HCT116 (cell line): ENCODE data around the gene PLCB4. TPM values are rescaled to one million over a fixed set of nuclear protein-coding genes. Genes with fewer than 3 reads are reported as not detected.
"Not testable (repeated sequence)": the region's sequence is repeated elsewhere in the genome, so short reads cannot be mapped to it uniquely, and the experiment has no call there.

Experiments used
- ATAC-seq: fragments of 200-7000 bp; cut with Tn5 transposase; 2 replicates; pipeline ENCODE4 v1.9.1; 2020; ENCODE audit warnings: mild to moderate bottlenecking, moderate library complexity
- BruUV-seq: library from RNA; stranded (reverse); fragments of 400-500 nt; replicated peaks from 2 replicates; lab custom pipeline; 2021; lab: Mats Ljungman, UMichigan
- CTCF ChIA-PET: fragments of 300-600 bp; sonication (Branson Sonifier 250); formaldehyde crosslinking; loops from one replicate; lab custom pipeline; 2021; ENCODE audit warnings: antibody characterized with exemption; lab: Charles Lee
- POLR2A ChIA-PET: fragments of 300-600, 350-600 bp; sonication (Branson Sonifier 250); formaldehyde crosslinking; loops from one replicate; lab custom pipeline; 2021; ENCODE audit warnings: antibody characterized with exemption; lab: Charles Lee
- RAD21 ChIA-PET, 2 experiments: fragments of 300-600 bp; sonication (Branson Sonifier 250); formaldehyde crosslinking; loops; one replicate each; lab custom pipeline; 2023; ENCODE audit warnings: low total read pairs in 2 of 2; ENCODE audit not compliant: uncharacterized antibody in 2 of 2, unreplicated experiment in 2 of 2, low non-redundant PET in 1 of 2; lab: Charles Lee
- DNase-seq: peaks from one replicate; pipeline ENCODE4 v3.0.0-alpha.2; 2010; ENCODE audit warnings: low read depth, low spot score
- H2AFZ ChIP-seq: fragments of 200-600 bp; shearing (Covaris generic), sonication (generic); 2 replicates; pipeline ENCODE4 v1.6.1; 2017; ENCODE audit warnings: low read depth, mixed run types, mixed read lengths, antibody characterized with exemption, low read length; ENCODE audit not compliant: poor library complexity, severe bottlenecking
- H3K27ac ChIP-seq: 2 replicates; pipeline ENCODE4 v1.5.1; 2012; ENCODE audit warnings: low read depth, low read length
- H3K27me3 ChIP-seq: fragments of 200-600 bp; sonication (generic); 2 replicates; pipeline ENCODE4 v1.6.1; 2016; ENCODE audit warnings: mixed run types, low read length, mixed read lengths; ENCODE audit not compliant: insufficient read depth
- H3K36me3 ChIP-seq, 2 experiments: fragments of 200-500 bp in 1 of 2; fragments of 200-600 bp in 1 of 2; sonication (Bioruptor generic) in 1 of 2; sonication (generic) in 1 of 2; 2 replicates each; pipeline versions ENCODE4 v1.5.1 to v1.6.1; 2014 to 2016; ENCODE audit warnings: low read length in 2 of 2, inconsistent platforms in 1 of 2, mixed read lengths in 1 of 2, mixed run types in 1 of 2; ENCODE audit not compliant: insufficient read depth in 2 of 2, control insufficient read depth in 1 of 2
- H3K4me1 ChIP-seq, 2 experiments: fragments of 200-600 bp in 1 of 2; sonication (generic) in 1 of 2; 2 replicates each; pipeline versions ENCODE4 v1.5.1 to v1.6.1; 2012 to 2017; ENCODE audit warnings: low read length in 2 of 2, inconsistent platforms in 1 of 2, mild to moderate bottlenecking in 1 of 2, mixed read lengths in 1 of 2, mixed run types in 1 of 2, moderate library complexity in 1 of 2; ENCODE audit not compliant: insufficient read depth in 2 of 2, control insufficient read depth in 1 of 2
- H3K4me2 ChIP-seq: fragments of 200-600 bp; sonication (generic); 2 replicates; pipeline ENCODE4 v1.6.1; 2017; ENCODE audit warnings: mixed run types, low read length, mixed read lengths
- H3K4me3 ChIP-seq, 2 experiments: fragments of 200-600 bp in 1 of 2; sonication (generic) in 1 of 2; replicated peaks in 1 of 2; 2 replicates each; pipeline ENCODE4 v1.5.1; 2011 to 2016; ENCODE audit warnings: low read length in 2 of 2, control low read depth in 1 of 2, low read depth in 1 of 2, mild to moderate bottlenecking in 1 of 2, mixed read lengths in 1 of 2, mixed run types in 1 of 2
- H3K79me2 ChIP-seq: fragments of 200-600 bp; sonication (generic); 2 replicates; pipeline ENCODE4 v1.6.1; 2017; ENCODE audit warnings: mild to moderate bottlenecking, mixed run types, low read length, moderate library complexity, mixed read lengths; ENCODE audit not compliant: insufficient read depth
- H3K9ac ChIP-seq: fragments of 200-600 bp; sonication (generic); 2 replicates; pipeline ENCODE4 v1.6.1; 2016; ENCODE audit warnings: low read length, mixed read lengths
- H3K9me2 ChIP-seq: fragments of 200-600 bp; sonication (generic), shearing (Covaris generic); 2 replicates; pipeline ENCODE4 v1.6.1; 2017; ENCODE audit warnings: mixed run types, mild to moderate bottlenecking, moderate library complexity; ENCODE audit not compliant: insufficient read depth
- H3K9me3 ChIP-seq, 2 experiments: fragments of 200-500 bp in 1 of 2; fragments of 200-600 bp in 1 of 2; sonication (Bioruptor generic) in 1 of 2; sonication (generic) in 1 of 2; 2 replicates each; pipeline ENCODE4 v1.6.1; 2014 to 2017; ENCODE audit warnings: low read length in 2 of 2, mixed read lengths in 2 of 2, inconsistent platforms in 1 of 2, low read depth in 1 of 2, mild to moderate bottlenecking in 1 of 2, mixed run types in 1 of 2, moderate library complexity in 1 of 2; ENCODE audit not compliant: control insufficient read depth in 1 of 2, insufficient read depth in 1 of 2
- H4K20me1 ChIP-seq: fragments of 200-600 bp; sonication (generic), shearing (Covaris generic); 2 replicates; pipeline ENCODE4 v1.6.1; 2017; ENCODE audit warnings: mixed run types, mild to moderate bottlenecking, moderate library complexity; ENCODE audit not compliant: insufficient read depth
- CBX3 ChIP-seq: IDR thresholded peaks from 2 replicates; pipeline ENCODE4 v1.6.1; 2012; ENCODE audit warnings: low read depth
- CEBPB ChIP-seq: IDR thresholded peaks from 2 replicates; pipeline ENCODE4 v1.6.1; 2012; ENCODE audit warnings: low read depth
- EGR1 ChIP-seq: IDR thresholded peaks from 2 replicates; pipeline ENCODE4 v1.6.1; 2012; ENCODE audit warnings: low read depth
- ELF1 ChIP-seq: IDR thresholded peaks from 2 replicates; pipeline ENCODE4 v1.6.1; 2012; ENCODE audit warnings: low read depth, borderline replicate concordance
- EZH2 ChIP-seq: fragments of 200-600 bp; sonication (generic); IDR thresholded peaks from 2 replicates; pipeline ENCODE4 v1.6.1; 2017; ENCODE audit warnings: antibody characterized with exemption, mixed run types
- FOSL1 ChIP-seq: IDR thresholded peaks from 2 replicates; pipeline ENCODE4 v1.6.1; 2012; ENCODE audit warnings: low read depth
- MAX ChIP-seq: IDR thresholded peaks from 2 replicates; pipeline ENCODE4 v1.6.1; 2012
- POLR2A ChIP-seq: IDR thresholded peaks from 2 replicates; pipeline ENCODE4 v1.7.0; 2011; ENCODE audit warnings: borderline replicate concordance; ENCODE audit not compliant: insufficient read depth, insufficient read length; ENCODE audit errors: extremely low read depth
- POLR2AphosphoS5 ChIP-seq: IDR thresholded peaks from 2 replicates; pipeline ENCODE4 v1.6.1; 2011; ENCODE audit warnings: mild to moderate bottlenecking, low read depth, low read length, moderate library complexity
- RAD21 ChIP-seq: IDR thresholded peaks from 2 replicates; pipeline ENCODE4 v1.6.1; 2012; ENCODE audit warnings: low read depth, mild to moderate bottlenecking
- REST ChIP-seq: IDR thresholded peaks from 2 replicates; pipeline ENCODE4 v1.6.1; 2012; ENCODE audit warnings: low read depth
- SIN3A ChIP-seq: IDR thresholded peaks from 2 replicates; pipeline ENCODE4 v1.6.1; 2012; ENCODE audit warnings: low read depth
- YY1 ChIP-seq: IDR thresholded peaks from 2 replicates; pipeline ENCODE4 v1.6.1; 2011; ENCODE audit warnings: low read length, low read depth, moderate library complexity, mild to moderate bottlenecking; ENCODE audit not compliant: insufficient replicate concordance; ENCODE audit errors: extremely low read depth
- ZBTB33 ChIP-seq: IDR thresholded peaks from 2 replicates; pipeline ENCODE4 v1.6.1; 2011; ENCODE audit warnings: mild to moderate bottlenecking, low read length, moderate library complexity; ENCODE audit not compliant: insufficient replicate concordance; ENCODE audit errors: extremely low read depth
- ZNF274 ChIP-seq: fragments of 200-500 bp; sonication (Bioruptor generic); IDR thresholded peaks from 2 replicates; pipeline ENCODE4 v1.6.1; 2014; ENCODE audit warnings: mild to moderate bottlenecking, low read depth, low read length, inconsistent platforms
- intact Hi-C: fragments of 100-400 bp; cut with micrococcal nuclease; formaldehyde crosslinking; loops from 2 replicates; pipeline ENCODE4 v1.10.0; 2022
- total RNA-seq: library from RNA; stranded (reverse); gene quantifications from one replicate; pipeline ENCODE4 v1.2.1, GENCODE V29; 2021; ENCODE audit not compliant: unreplicated experiment

PLCB4 gene
- total RNA-seq, 1 experiment from 2014 or later, result 2.5 TPM

GRCh38 chr20:9377007-9377406 is 308.1 kb downstream of the PLCB4 start:
- ATAC-seq (no peak), DNase-seq (no peak)
- Histone ChIP-seq H3K9me3 (no peaks in the 10 kb centered on the region), H3K36me3 (no peaks in the 10 kb centered on the region), H3K27me3 (no peaks in the 10 kb centered on the region), H3K4me3 (no peak overlapping the region), H3K79me2 (no peaks in the 10 kb centered on the region), H2AFZ (no peak overlapping the region), H3K4me2 (no peak overlapping the region), H3K9ac (no peak overlapping the region), H3K4me1 (no peaks in the 10 kb centered on the region), H3K9me2 (no peaks in the 10 kb centered on the region), H4K20me1 (no peaks in the 10 kb centered on the region), H3K27ac (no peak overlapping the region)
- RAD21 ChIA-PET, result no interaction called here
- CTCF ChIA-PET, result no interaction called here
- BruUV-seq, result no TSS peak
- intact Hi-C loops, result no loop called here
- POLR2A ChIA-PET, result no interaction called here
- TF ChIP-seq CBX3 (no peak), FOSL1 (no peak), POLR2AphosphoS5 (no peak), EZH2 (no peak), CEBPB (no peak), REST (no peak), ELF1 (no peak), ZBTB33 (no peak), MAX (no peak), SIN3A (no peak), EGR1 (no peak), POLR2A (no peak), RAD21 (no peak), YY1 (no peak), ZNF274 (no peak)

GRCh38 chr20:9385345-9386310 is 316.7 kb downstream of the PLCB4 start:
- H3K9me3 ChIP-seq, H3K27ac ChIP-seq, H3K4me3 ChIP-seq, H3K79me2 ChIP-seq, ATAC-seq, POLR2A ChIA-PET, intact Hi-C loops, H3K9me2 ChIP-seq, H3K27me3 ChIP-seq, H4K20me1 ChIP-seq, CTCF ChIA-PET, BruUV-seq, H3K4me1 ChIP-seq, DNase-seq, H3K4me2 ChIP-seq, RAD21 ChIA-PET, H3K9ac ChIP-seq, H2AFZ ChIP-seq, H3K36me3 ChIP-seq: not testable (repeated sequence)
